Measurements from ENCODE around the gene GIGYF2. TPM values are rescaled to one million over a fixed set of nuclear protein-coding genes. Genes with fewer than 3 reads are reported as not detected.

GIGYF2 gene
- total and polyA plus RNA-seq, 2 donors from 2014 or later, result 13.5 to 79.8 TPM

- Histone ChIP-seq H3K9me3 (ENCODE audit: control insufficient read depth in 2 of 3, insufficient read depth in 1 of 3, low read length in 3 of 3) (no peaks in the 10 kb centered on the region), H3K27ac (ENCODE audit: low read depth in 2 of 2, low read length in 2 of 2) (no peak overlapping the region), H3K36me3 (ENCODE audit: control insufficient read depth in 2 of 3, insufficient read depth in 3 of 3, low read length in 3 of 3) (no peaks in the 10 kb centered on the region), H3K4me3 (ENCODE audit: low read length in 3 of 3) (no peak overlapping the region), H3K27me3 (ENCODE audit: control insufficient read depth, insufficient read depth, low read length) (no peaks in the 10 kb centered on the region), H3K4me1 (ENCODE audit: control insufficient read depth in 2 of 3, insufficient read depth in 2 of 3, low read depth in 1 of 3, low read length in 3 of 3) (peaks cover 0 to 2% (median 0%) of the 10 kb centered on the region in 3 donors), H3K9ac (ENCODE audit: low read length in 3 of 3) (no peak overlapping the region)
- intact Hi-C loops (cut with DNase I), result no loop called here
- no peak for TF ChIP-seq CTCF (IDR thresholded peaks at IDR 0.05; ENCODE audit: borderline replicate concordance, extremely low read depth, insufficient read depth)
- no peak for FAIRE-seq
- DNase-seq, result peak in 1 of 5 donors; percentile 42
Observed at GRCh38 chr2:232873292-232873908, 176.3 kb downstream of the GIGYF2 start.

- Histone ChIP-seq H3K27me3 (ENCODE audit: control insufficient read depth, insufficient read depth, low read length) (no peaks in the 10 kb centered on the region), H3K27ac (ENCODE audit: low read depth in 2 of 2, low read length in 2 of 2) (no peak overlapping the region), H3K4me3 (ENCODE audit: low read length in 3 of 3) (no peak overlapping the region), H3K4me1 (ENCODE audit: control insufficient read depth in 2 of 3, insufficient read depth in 2 of 3, low read depth in 1 of 3, low read length in 3 of 3) (peaks cover 0 to 2% (median 0%) of the 10 kb centered on the region in 3 donors), H3K9ac (ENCODE audit: low read length in 3 of 3) (no peak overlapping the region), H3K36me3 (ENCODE audit: control insufficient read depth in 2 of 3, insufficient read depth in 3 of 3, low read length in 3 of 3) (no peaks in the 10 kb centered on the region), H3K9me3 (ENCODE audit: control insufficient read depth in 2 of 3, insufficient read depth in 1 of 3, low read length in 3 of 3) (no peaks in the 10 kb centered on the region)
- FAIRE-seq (no peak), DNase-seq (peak in 1 of 5 donors; percentile 18)
- TF ChIP-seq CTCF (IDR thresholded peaks at IDR 0.05; ENCODE audit: borderline replicate concordance, extremely low read depth, insufficient read depth), result no peak
- intact Hi-C loops (cut with DNase I), result no loop called here
Observed at GRCh38 chr2:232873909-232874641, 176.9 kb downstream of the GIGYF2 start.

GRCh38 chr2:232874677-232875223, 177.6 kb downstream of the GIGYF2 start:
- DNase-seq, result peak in 1 of 5 donors; percentile 34
- H3K4me1 ChIP-seq (ENCODE audit: control insufficient read depth in 2 of 3, insufficient read depth in 2 of 3, low read depth in 1 of 3, low read length in 3 of 3), result peaks cover 0 to 2% (median 0%) of the 10 kb centered on the region in 3 donors
- TF ChIP-seq CTCF (IDR thresholded peaks at IDR 0.05; ENCODE audit: borderline replicate concordance, extremely low read depth, insufficient read depth), result no peak
- no peak overlapping the region for H3K27ac ChIP-seq (ENCODE audit: low read depth in 2 of 2, low read length in 2 of 2)
- no peaks in the 10 kb centered on the region for H3K9me3 ChIP-seq (ENCODE audit: control insufficient read depth in 2 of 3, insufficient read depth in 1 of 3, low read length in 3 of 3)
- FAIRE-seq, result no peak
- intact Hi-C loops (cut with DNase I), result no loop called here
- H3K9ac ChIP-seq (ENCODE audit: low read length in 3 of 3), result no peak overlapping the region
- no peak overlapping the region for H3K4me3 ChIP-seq (ENCODE audit: low read length in 3 of 3)
- no peaks in the 10 kb centered on the region for H3K36me3 ChIP-seq (ENCODE audit: control insufficient read depth in 2 of 3, insufficient read depth in 3 of 3, low read length in 3 of 3)
- no peaks in the 10 kb centered on the region for H3K27me3 ChIP-seq (ENCODE audit: control insufficient read depth, insufficient read depth, low read length)
